Gastrocnemius medialis (tissue), 4 donors: ENCODE data around the gene PLB1.

Experiments used
- POLR2A ChIP-seq, 2 donors: fragments of 450-650 bp; IDR thresholded peaks; one replicate each; pipeline ENCODE4 v1.6.1; 2017; ENCODE audit warnings: antibody characterized with exemption in 2 of 2, mild to moderate bottlenecking in 2 of 2, moderate library complexity in 2 of 2
- TF ChIP-seq, protein P1 (sequence below), 5 experiments: fragments of 450-650 bp in 3 of 5; fragments of 200-600 bp in 2 of 5; sonication (generic) in 2 of 5; IDR thresholded peaks in 4 of 5; conservative IDR thresholded peaks in 1 of 5; 1 replicate in 4 of 5; 2 replicates in 1 of 5; pipeline ENCODE4 v1.5.1; 2016 to 2019; ENCODE audit warnings: antibody characterized with exemption in 5 of 5, mild to moderate bottlenecking in 3 of 5, moderate library complexity in 3 of 5

DNA sequence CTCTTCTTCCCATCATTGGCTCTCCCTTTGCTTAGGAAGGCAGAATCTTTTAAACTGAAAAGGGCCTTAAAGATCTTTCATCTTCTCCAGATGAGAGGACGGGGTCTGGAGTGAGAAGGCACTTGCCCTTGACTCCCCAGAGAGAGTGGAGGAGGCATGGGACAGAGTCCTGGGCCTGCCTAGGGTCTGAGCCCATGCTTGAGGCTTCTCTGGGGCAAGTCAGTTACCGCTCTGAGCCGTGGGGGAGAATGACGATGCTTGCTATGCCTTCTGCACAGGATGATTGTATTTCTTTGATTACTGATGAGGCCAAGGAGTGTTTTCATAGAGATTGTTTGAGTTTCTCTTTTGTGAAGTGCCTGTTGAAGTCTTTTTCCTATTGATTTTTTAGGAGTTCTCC is 921 bp downstream of the PLB1 start:
- TF ChIP-seq POLR2A (IDR thresholded peaks at IDR 0.05), result no peak
- TF ChIP-seq, protein P1, sequence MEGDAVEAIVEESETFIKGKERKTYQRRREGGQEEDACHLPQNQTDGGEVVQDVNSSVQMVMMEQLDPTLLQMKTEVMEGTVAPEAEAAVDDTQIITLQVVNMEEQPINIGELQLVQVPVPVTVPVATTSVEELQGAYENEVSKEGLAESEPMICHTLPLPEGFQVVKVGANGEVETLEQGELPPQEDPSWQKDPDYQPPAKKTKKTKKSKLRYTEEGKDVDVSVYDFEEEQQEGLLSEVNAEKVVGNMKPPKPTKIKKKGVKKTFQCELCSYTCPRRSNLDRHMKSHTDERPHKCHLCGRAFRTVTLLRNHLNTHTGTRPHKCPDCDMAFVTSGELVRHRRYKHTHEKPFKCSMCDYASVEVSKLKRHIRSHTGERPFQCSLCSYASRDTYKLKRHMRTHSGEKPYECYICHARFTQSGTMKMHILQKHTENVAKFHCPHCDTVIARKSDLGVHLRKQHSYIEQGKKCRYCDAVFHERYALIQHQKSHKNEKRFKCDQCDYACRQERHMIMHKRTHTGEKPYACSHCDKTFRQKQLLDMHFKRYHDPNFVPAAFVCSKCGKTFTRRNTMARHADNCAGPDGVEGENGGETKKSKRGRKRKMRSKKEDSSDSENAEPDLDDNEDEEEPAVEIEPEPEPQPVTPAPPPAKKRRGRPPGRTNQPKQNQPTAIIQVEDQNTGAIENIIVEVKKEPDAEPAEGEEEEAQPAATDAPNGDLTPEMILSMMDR (IDR thresholded peaks at IDR 0.05 in 4 of 5, conservative IDR thresholded peaks at IDR 0.05 in 1 of 5), result no peak
